CD4-positive, alpha-beta T cell treated with Interleukin-17A for 4 hours (primary cell): Measurements from ENCODE around the gene ADAM23.

Source experiments
- DNase-seq: peaks from one replicate; pipeline ENCODE4 v3.0.0-alpha.2; 2020; ENCODE audit warnings: mixed read lengths

Gene ADAM23

GRCh38 chr2:206572725-206573124, 129.4 kb downstream of the ADAM23 start:
- DNase-seq = no peak

- no peak for DNase-seq
These were observed 130.5 kb downstream of the ADAM23 start for GRCh38 chr2:206573793-206574192.

- DNase-seq = no peak
These were observed 141.2 kb downstream of the ADAM23 start for GRCh38 chr2:206584323-206585116.

GRCh38 chr2:206585335-206585734, 142.0 kb downstream of the ADAM23 start:
- DNase-seq = no peak

GRCh38 chr2:206586609-206587008, 143.3 kb downstream of the ADAM23 start:
- DNase-seq = no peak

GRCh38 chr2:206597717-206598218, 154.4 kb downstream of the ADAM23 start:
- DNase-seq = no peak

- DNase-seq = no peak
These were observed 159.9 kb downstream of the ADAM23 start for GRCh38 chr2:206603243-206603642.

GRCh38 chr2:206610451-206610850, 167.1 kb downstream of the ADAM23 start:
- no peak for DNase-seq

GRCh38 chr2:206611191-206611590, 167.9 kb downstream of the ADAM23 start:
- DNase-seq = no peak

- DNase-seq = no peak
These were observed 168.4 kb downstream of the ADAM23 start for GRCh38 chr2:206611736-206612135.

GRCh38 chr2:206614811-206615210, 171.5 kb downstream of the ADAM23 start:
- no peak for DNase-seq

GRCh38 chr2:206615417-206616089, 172.2 kb downstream of the ADAM23 start:
- no peak for DNase-seq

GRCh38 chr2:206616151-206616550, 172.8 kb downstream of the ADAM23 start:
- no peak for DNase-seq

- DNase-seq = no peak
These were observed 175.7 kb downstream of the ADAM23 start for GRCh38 chr2:206619011-206619410.

- DNase-seq = no peak
These were observed 182.8 kb downstream of the ADAM23 start for GRCh38 chr2:206626108-206626507.

- no peak for DNase-seq
These were observed 184.3 kb downstream of the ADAM23 start for GRCh38 chr2:206627632-206628031.

- no peak for DNase-seq
These were observed 188.0 kb downstream of the ADAM23 start for GRCh38 chr2:206631340-206631739.

- DNase-seq = no peak
These were observed 191.7 kb downstream of the ADAM23 start for GRCh38 chr2:206635015-206635414.

- DNase-seq = no peak
These were observed 196.3 kb downstream of the ADAM23 start for GRCh38 chr2:206639636-206640035.

GRCh38 chr2:206641226-206641625, 197.9 kb downstream of the ADAM23 start:
- DNase-seq = no peak

GRCh38 chr2:206642075-206643025, 199.0 kb downstream of the ADAM23 start, which contains the start of gene FAM237A:
Gene FAM237A (plus strand): TSS chr2:206642487. CDS start chr2:206644237, 1,750 bp downstream.
- no peak for DNase-seq

- no peak for DNase-seq
These were observed 204.7 kb downstream of the ADAM23 start for GRCh38 chr2:206647985-206648384.

GRCh38 chr2:206657087-206657486, 213.8 kb downstream of the ADAM23 start:
- no peak for DNase-seq
